ENCODE measurements around the gene ACOD1.
"Not testable (repeated sequence)": the region's sequence is repeated elsewhere in the genome, so short reads cannot be mapped to it uniquely, and the experiment has no call there.

Gene ACOD1

GRCh38 chr13:76948149-76948548 is at the start of gene ACOD1:
ACOD1 (plus strand) TSS chr13:76948511; CDS start chr13:76948559, 48 bp downstream.
- H3K9me3 ChIP-seq (ENCODE audit: control insufficient read depth, insufficient read depth, low read length) = no peaks in the 10 kb centered on the region
- no peaks in the 10 kb centered on the region for H3K4me1 ChIP-seq (ENCODE audit: insufficient read depth, low read length)
- no peaks in the 10 kb centered on the region for H3K36me3 ChIP-seq (ENCODE audit: insufficient read depth, low read length)

GRCh38 chr13:76899066-76899465 is 49.2 kb upstream of the ACOD1 start:
- not testable (repeated sequence) for H3K9me3 ChIP-seq (ENCODE audit: control insufficient read depth, insufficient read depth, low read length); H3K4me1 ChIP-seq (ENCODE audit: insufficient read depth, low read length); H3K36me3 ChIP-seq (ENCODE audit: insufficient read depth, low read length); H3K9ac ChIP-seq (ENCODE audit: low read depth, low read length)

More at GRCh38 chr13:76948149-76948548, at the start of gene ACOD1:
- H3K9ac ChIP-seq (ENCODE audit: low read depth, low read length) = no peak within 1 kb of the TSS

GRCh38 chr13:76903544-76904162 is 44.7 kb upstream of the ACOD1 start:
- H3K4me1 ChIP-seq (ENCODE audit: insufficient read depth, low read length) = no peaks in the 10 kb centered on the region
- no peaks in the 10 kb centered on the region for H3K36me3 ChIP-seq (ENCODE audit: insufficient read depth, low read length)
- peaks cover 6% of the 10 kb centered on the region for H3K9me3 ChIP-seq (ENCODE audit: control insufficient read depth, insufficient read depth, low read length)
- H3K9ac ChIP-seq (ENCODE audit: low read depth, low read length) = no peak overlapping the region

GRCh38 chr13:76904507-76904906 is 43.8 kb upstream of the ACOD1 start:
- H3K36me3 ChIP-seq (ENCODE audit: insufficient read depth, low read length) = no peaks in the 10 kb centered on the region
- peaks cover under 1% of the 10 kb centered on the region; the same call in 1 of the 2 replicates for H3K9me3 ChIP-seq (ENCODE audit: control insufficient read depth, insufficient read depth, low read length)
- H3K9ac ChIP-seq (ENCODE audit: low read depth, low read length) = no peak overlapping the region
- H3K4me1 ChIP-seq (ENCODE audit: insufficient read depth, low read length) = no peaks in the 10 kb centered on the region

- H3K36me3 ChIP-seq (ENCODE audit: insufficient read depth, low read length) = no peaks in the 10 kb centered on the region
- no peak overlapping the region for H3K9ac ChIP-seq (ENCODE audit: low read depth, low read length)
- no peaks in the 10 kb centered on the region for H3K9me3 ChIP-seq (ENCODE audit: control insufficient read depth, insufficient read depth, low read length)
- no peaks in the 10 kb centered on the region for H3K4me1 ChIP-seq (ENCODE audit: insufficient read depth, low read length)
Measured at GRCh38 chr13:76912476-76912875, 35.8 kb upstream of the ACOD1 start.

GRCh38 chr13:76913898-76914297 is 34.4 kb upstream of the ACOD1 start:
- Histone ChIP-seq H3K36me3 (ENCODE audit: insufficient read depth, low read length) (no peaks in the 10 kb centered on the region), H3K9ac (ENCODE audit: low read depth, low read length) (no peak overlapping the region), H3K9me3 (ENCODE audit: control insufficient read depth, insufficient read depth, low read length) (no peaks in the 10 kb centered on the region), H3K4me1 (ENCODE audit: insufficient read depth, low read length) (no peaks in the 10 kb centered on the region)

- no peaks in the 10 kb centered on the region for H3K4me1 ChIP-seq (ENCODE audit: insufficient read depth, low read length)
- no peak overlapping the region for H3K9ac ChIP-seq (ENCODE audit: low read depth, low read length)
- no peaks in the 10 kb centered on the region; the same call in 1 of the 2 replicates for H3K9me3 ChIP-seq (ENCODE audit: control insufficient read depth, insufficient read depth, low read length)
- H3K36me3 ChIP-seq (ENCODE audit: insufficient read depth, low read length) = no peaks in the 10 kb centered on the region
Measured at GRCh38 chr13:76917095-76917494, 31.2 kb upstream of the ACOD1 start.

- H3K4me1 ChIP-seq (ENCODE audit: insufficient read depth, low read length); H3K9ac ChIP-seq (ENCODE audit: low read depth, low read length): not testable (repeated sequence)
Measured at GRCh38 chr13:76917755-76918481, 30.4 kb upstream of the ACOD1 start.

GRCh38 chr13:76921516-76921915 is 26.8 kb upstream of the ACOD1 start:
- Histone ChIP-seq H3K9ac (ENCODE audit: low read depth, low read length) (no peak overlapping the region), H3K4me1 (ENCODE audit: insufficient read depth, low read length) (no peaks in the 10 kb centered on the region), H3K9me3 (ENCODE audit: control insufficient read depth, insufficient read depth, low read length) (no peaks in the 10 kb centered on the region; the same call in 1 of the 2 replicates), H3K36me3 (ENCODE audit: insufficient read depth, low read length) (no peaks in the 10 kb centered on the region)

More at GRCh38 chr13:76917755-76918481, 30.4 kb upstream of the ACOD1 start:
- not testable (repeated sequence) for H3K9me3 ChIP-seq (ENCODE audit: control insufficient read depth, insufficient read depth, low read length); H3K36me3 ChIP-seq (ENCODE audit: insufficient read depth, low read length)

- Histone ChIP-seq H3K4me1 (ENCODE audit: insufficient read depth, low read length) (no peaks in the 10 kb centered on the region), H3K9ac (ENCODE audit: low read depth, low read length) (no peak overlapping the region), H3K9me3 (ENCODE audit: control insufficient read depth, insufficient read depth, low read length) (no peaks in the 10 kb centered on the region; the same call in 1 of the 2 replicates)
Measured at GRCh38 chr13:76925115-76925514, 23.2 kb upstream of the ACOD1 start.

GRCh38 chr13:76927955-76928354 is 20.4 kb upstream of the ACOD1 start:
- no peaks in the 10 kb centered on the region for H3K4me1 ChIP-seq (ENCODE audit: insufficient read depth, low read length)
- H3K36me3 ChIP-seq (ENCODE audit: insufficient read depth, low read length) = no peaks in the 10 kb centered on the region
- no peaks in the 10 kb centered on the region for H3K9me3 ChIP-seq (ENCODE audit: control insufficient read depth, insufficient read depth, low read length)
- H3K9ac ChIP-seq (ENCODE audit: low read depth, low read length) = no peak overlapping the region

More at GRCh38 chr13:76925115-76925514, 23.2 kb upstream of the ACOD1 start:
- H3K36me3 ChIP-seq (ENCODE audit: insufficient read depth, low read length) = no peaks in the 10 kb centered on the region

GRCh38 chr13:76928456-76928855 is 19.9 kb upstream of the ACOD1 start:
- no peak overlapping the region for H3K9ac ChIP-seq (ENCODE audit: low read depth, low read length)
- H3K9me3 ChIP-seq (ENCODE audit: control insufficient read depth, insufficient read depth, low read length) = no peaks in the 10 kb centered on the region

GRCh38 chr13:76929320-76929719 is 19.0 kb upstream of the ACOD1 start:
- Histone ChIP-seq H3K4me1 (ENCODE audit: insufficient read depth, low read length) (no peaks in the 10 kb centered on the region), H3K9ac (ENCODE audit: low read depth, low read length) (no peak overlapping the region), H3K9me3 (ENCODE audit: control insufficient read depth, insufficient read depth, low read length) (no peaks in the 10 kb centered on the region), H3K36me3 (ENCODE audit: insufficient read depth, low read length) (no peaks in the 10 kb centered on the region)

More at GRCh38 chr13:76928456-76928855, 19.9 kb upstream of the ACOD1 start:
- Histone ChIP-seq H3K36me3 (ENCODE audit: insufficient read depth, low read length) (no peaks in the 10 kb centered on the region), H3K4me1 (ENCODE audit: insufficient read depth, low read length) (no peaks in the 10 kb centered on the region)

- Histone ChIP-seq H3K9ac (ENCODE audit: low read depth, low read length) (no peak overlapping the region), H3K9me3 (ENCODE audit: control insufficient read depth, insufficient read depth, low read length) (no peaks in the 10 kb centered on the region), H3K4me1 (ENCODE audit: insufficient read depth, low read length) (no peaks in the 10 kb centered on the region)
Measured at GRCh38 chr13:76929851-76930374, 18.4 kb upstream of the ACOD1 start.

GRCh38 chr13:76932076-76932475 is 16.2 kb upstream of the ACOD1 start:
- Histone ChIP-seq H3K9me3 (ENCODE audit: control insufficient read depth, insufficient read depth, low read length) (no peaks in the 10 kb centered on the region), H3K4me1 (ENCODE audit: insufficient read depth, low read length) (no peaks in the 10 kb centered on the region), H3K36me3 (ENCODE audit: insufficient read depth, low read length) (no peaks in the 10 kb centered on the region), H3K9ac (ENCODE audit: low read depth, low read length) (no peak overlapping the region)

More at GRCh38 chr13:76929851-76930374, 18.4 kb upstream of the ACOD1 start:
- no peaks in the 10 kb centered on the region for H3K36me3 ChIP-seq (ENCODE audit: insufficient read depth, low read length)
